Small intestine (tissue), 4 donors: Measurements from ENCODE around the gene LSM14B. TPM values are rescaled to one million over a fixed set of nuclear protein-coding genes. Genes with fewer than 3 reads are reported as not detected.

Source experiments
- polyA plus RNA-seq, 4 donors: library from polyadenylated mRNA; stranded (reverse) in 3 of 4; unstranded in 1 of 4; fragments of 200-250 nt in 3 of 4; fragments of 120-200 nt in 1 of 4; gene quantifications; one replicate each; pipeline versions ENCODE4 v1.2.1 to v1.2.3, GENCODE V29; 2013
- donor health status: healthy with polysubstance abuse.
- donor health status: Bipolar disorder and iron deficiency.
- donor health status: healthy.

The LSM14B gene
- polyA plus RNA-seq, 4 donors = 11.9 to 47.0 (median 18.2) TPM

Other genes with a start within 250 kb of the LSM14B start
- gene TAF4, start 56.6 kb upstream of the LSM14B start, polyA plus RNA-seq = 10 to 100 TPM in 1 of 4 donors, 1 to 10 TPM in 3; 4.6 to 18.3 (median 7.9) TPM
- 100 to 1,000 TPM; 136 to 378 (median 310) TPM for gene PSMA7, start 20.9 kb downstream of the LSM14B start, polyA plus RNA-seq
- gene SS18L1, start 21.3 kb downstream of the LSM14B start, polyA plus RNA-seq = 10 to 100 TPM in 2 of 4 donors, 1 to 10 TPM in 2; 7.5 to 17.5 (median 11.3) TPM
- gene MTG2, start 60.6 kb downstream of the LSM14B start, polyA plus RNA-seq = 10 to 100 TPM; 24.9 to 39.4 (median 31.5) TPM
- gene HRH3, start 97.8 kb downstream of the LSM14B start, polyA plus RNA-seq = under 1 TPM in 2 of 4 donors, not detected in 2; 0.06 to 0.31 TPM
- 10 to 100 TPM; 19.9 to 36.9 (median 29.3) TPM for gene OSBPL2, start 116.0 kb downstream of the LSM14B start, polyA plus RNA-seq
- gene ADRM1, start 180.5 kb downstream of the LSM14B start, polyA plus RNA-seq = 10 to 100 TPM; 44.5 to 93.4 (median 88.3) TPM
- gene LAMA5, start 244.8 kb downstream of the LSM14B start, polyA plus RNA-seq = 10 to 100 TPM in 2 of 4 donors, 1 to 10 TPM in 2; 1.3 to 62.8 (median 23.0) TPM